GM06990 (cell line): ENCODE measurements around the gene ABCA13.

Source experiments
- DNase-seq: peaks from one replicate; pipeline ENCODE4 v3.0.0-alpha.2; 2011; ENCODE audit not compliant: insufficient read length; ENCODE audit errors: extremely low read depth
- H3K27me3 ChIP-seq: replicated peaks from 2 replicates; pipeline ENCODE4 v1.6.0; 2011; ENCODE audit warnings: low read length; ENCODE audit not compliant: control insufficient read depth, insufficient read depth
- H3K36me3 ChIP-seq: 2 replicates; pipeline ENCODE4 v1.5.1; 2011; ENCODE audit warnings: low read length; ENCODE audit not compliant: control insufficient read depth, insufficient read depth
- H3K4me3 ChIP-seq: replicated peaks from 2 replicates; pipeline ENCODE4 v1.5.1; 2011; ENCODE audit warnings: low read depth, mild to moderate bottlenecking, control low read depth, low read length
- CTCF ChIP-seq: IDR thresholded peaks from 2 replicates; pipeline ENCODE4 v1.5.1; 2011; ENCODE audit warnings: low read length, control low read depth, mild to moderate bottlenecking, inconsistent platforms; ENCODE audit not compliant: insufficient read depth, poor library complexity, severe bottlenecking

The ABCA13 gene

GRCh38 chr7:48660306-48660870 is 489.1 kb downstream of the ABCA13 start:
- Histone ChIP-seq H3K36me3 (no peaks in the 10 kb centered on the region), H3K27me3 (no peaks in the 10 kb centered on the region; the same call in 1 of the 2 replicates), H3K4me3 (no peak overlapping the region)
- no peak for DNase-seq
- TF ChIP-seq CTCF: no peak

GRCh38 chr7:48664241-48664640 is 493.0 kb downstream of the ABCA13 start:
- no peak overlapping the region for H3K4me3 ChIP-seq
- no peak for TF ChIP-seq CTCF
- no peaks in the 10 kb centered on the region for H3K36me3 ChIP-seq
- no peak for DNase-seq
- no peaks in the 10 kb centered on the region; the same call in 1 of the 2 replicates for H3K27me3 ChIP-seq

GRCh38 chr7:48665353-48666135 is 494.3 kb downstream of the ABCA13 start:
- no peak for DNase-seq

GRCh38 chr7:48667407-48667806 is 496.1 kb downstream of the ABCA13 start:
- H3K27me3 ChIP-seq: no peaks in the 10 kb centered on the region; the same call in 1 of the 2 replicates
- no peak for DNase-seq

More at GRCh38 chr7:48665353-48666135, 494.3 kb downstream of the ABCA13 start:
- H3K4me3 ChIP-seq: no peak overlapping the region
- no peak for TF ChIP-seq CTCF
- H3K27me3 ChIP-seq: no peaks in the 10 kb centered on the region; the same call in 1 of the 2 replicates
- H3K36me3 ChIP-seq: no peaks in the 10 kb centered on the region

GRCh38 chr7:48671656-48672055 is 500.4 kb downstream of the ABCA13 start:
- no peaks in the 10 kb centered on the region for H3K36me3 ChIP-seq
- H3K27me3 ChIP-seq: no peaks in the 10 kb centered on the region
- H3K4me3 ChIP-seq: no peak overlapping the region
- no peak for DNase-seq
- no peak for TF ChIP-seq CTCF

More at GRCh38 chr7:48667407-48667806, 496.1 kb downstream of the ABCA13 start:
- H3K36me3 ChIP-seq: no peaks in the 10 kb centered on the region
- H3K4me3 ChIP-seq: no peak overlapping the region
- no peak for TF ChIP-seq CTCF

GRCh38 chr7:48681006-48681405 is 509.7 kb downstream of the ABCA13 start:
- no peak for TF ChIP-seq CTCF
- Histone ChIP-seq H3K4me3 (no peak overlapping the region), H3K27me3 (no peaks in the 10 kb centered on the region), H3K36me3 (no peaks in the 10 kb centered on the region)
- DNase-seq: no peak
